Fibroblast of pulmonary artery (primary cell): ENCODE measurements around the gene SLC9A8.

Experiments used
- DNase-seq: peaks from one replicate; pipeline ENCODE4 v3.0.0-alpha.2; 2010; ENCODE audit warnings: low read depth
- H3K4me3 ChIP-seq: replicated peaks from 2 replicates; pipeline ENCODE4 v1.5.1; 2011; ENCODE audit warnings: low read depth, mild to moderate bottlenecking, control low read depth, low read length, moderate library complexity
- CTCF ChIP-seq: IDR thresholded peaks from 2 replicates; pipeline ENCODE4 v1.5.1; 2011; ENCODE audit warnings: mild to moderate bottlenecking, control low read depth, low read length, inconsistent platforms; ENCODE audit errors: missing control alignments

The SLC9A8 gene

GRCh38 chr20:49843139-49843538 is 30.5 kb downstream of the SLC9A8 start:
- DNase-seq, result no peak
- H3K4me3 ChIP-seq, result no peak overlapping the region
- TF ChIP-seq CTCF, result no peak

DNA sequence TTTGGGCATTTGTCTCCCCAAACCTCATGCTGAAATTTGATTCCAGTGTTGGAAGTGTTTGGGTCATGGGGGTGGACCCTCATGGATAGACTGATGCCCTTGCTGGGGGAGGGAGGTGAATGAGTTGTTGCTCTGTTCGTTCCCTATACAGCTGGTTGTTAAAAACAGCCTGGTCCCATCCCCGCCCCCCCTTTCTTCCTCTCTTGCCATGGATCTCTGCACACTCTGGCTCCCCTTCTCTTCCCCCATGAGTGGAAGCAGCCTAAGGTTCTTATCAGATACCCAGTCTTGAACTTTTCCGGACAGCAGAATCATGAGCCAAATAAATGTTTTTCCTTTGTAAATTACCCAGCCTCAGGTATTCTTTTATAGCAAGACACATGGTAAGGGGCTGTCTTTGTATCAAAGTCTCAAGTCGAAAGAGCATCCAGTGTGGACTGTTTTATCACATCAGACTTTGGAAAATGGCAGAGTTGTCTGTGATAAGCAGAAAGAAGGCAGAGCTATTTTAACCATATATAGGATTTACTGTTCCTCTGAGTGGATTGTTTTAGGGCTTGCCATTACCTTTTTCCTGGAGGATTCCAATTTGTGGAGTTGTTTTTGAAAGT is 31.2 kb downstream of the SLC9A8 start:
- no peak for DNase-seq
- TF ChIP-seq CTCF, result no peak
- H3K4me3 ChIP-seq, result no peak overlapping the region

- DNase-seq, result no peak
- no peak for TF ChIP-seq CTCF
Observed at GRCh38 chr20:49845060-49845459, 32.4 kb downstream of the SLC9A8 start.

GRCh38 chr20:49846206-49846807 is 33.7 kb downstream of the SLC9A8 start:
- DNase-seq, result peak; percentile 78
- peak; percentile 61 for TF ChIP-seq CTCF

More at GRCh38 chr20:49845060-49845459, 32.4 kb downstream of the SLC9A8 start:
- H3K4me3 ChIP-seq, result no peak overlapping the region

DNA sequence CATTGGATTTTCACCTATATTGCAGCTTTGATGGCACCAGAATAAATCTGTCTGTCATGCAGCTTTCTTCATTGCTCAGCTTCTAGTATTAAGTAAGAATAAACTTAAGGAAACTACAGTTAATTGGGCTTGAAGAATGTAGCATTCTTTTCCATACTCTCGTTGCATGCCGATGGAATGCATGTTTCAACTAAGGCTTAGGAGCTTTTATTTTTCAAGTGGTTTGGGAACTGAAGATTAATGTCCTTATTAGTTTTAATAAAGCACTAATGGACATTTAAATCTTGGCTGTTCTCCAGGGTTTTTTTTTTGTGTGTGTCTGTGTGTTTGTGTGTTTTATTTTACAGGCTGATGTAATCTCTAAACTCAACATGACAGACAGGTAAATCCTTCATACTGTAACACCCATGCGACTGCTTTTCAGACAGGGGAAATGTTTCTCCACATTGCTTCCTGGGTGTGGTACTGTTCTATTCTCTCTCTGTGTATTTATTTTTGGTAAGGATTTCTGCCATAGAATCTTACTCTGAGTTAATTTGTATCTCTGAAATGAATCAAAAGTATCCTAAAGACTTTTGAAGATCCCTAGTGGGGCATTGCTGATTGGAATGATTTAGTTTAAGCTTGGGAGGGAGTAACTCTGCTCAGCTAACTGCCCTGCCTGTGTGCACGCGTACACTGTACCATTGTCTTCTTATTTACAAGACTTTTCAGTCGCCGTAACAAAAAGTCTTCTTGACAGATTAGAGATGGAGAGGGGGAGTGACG is 38.0 kb downstream of the SLC9A8 start:
- DNase-seq, result no peak
- no peak for TF ChIP-seq CTCF
- H3K4me3 ChIP-seq, result no peak overlapping the region

More at GRCh38 chr20:49846206-49846807, 33.7 kb downstream of the SLC9A8 start:
- no peak overlapping the region for H3K4me3 ChIP-seq

DNA sequence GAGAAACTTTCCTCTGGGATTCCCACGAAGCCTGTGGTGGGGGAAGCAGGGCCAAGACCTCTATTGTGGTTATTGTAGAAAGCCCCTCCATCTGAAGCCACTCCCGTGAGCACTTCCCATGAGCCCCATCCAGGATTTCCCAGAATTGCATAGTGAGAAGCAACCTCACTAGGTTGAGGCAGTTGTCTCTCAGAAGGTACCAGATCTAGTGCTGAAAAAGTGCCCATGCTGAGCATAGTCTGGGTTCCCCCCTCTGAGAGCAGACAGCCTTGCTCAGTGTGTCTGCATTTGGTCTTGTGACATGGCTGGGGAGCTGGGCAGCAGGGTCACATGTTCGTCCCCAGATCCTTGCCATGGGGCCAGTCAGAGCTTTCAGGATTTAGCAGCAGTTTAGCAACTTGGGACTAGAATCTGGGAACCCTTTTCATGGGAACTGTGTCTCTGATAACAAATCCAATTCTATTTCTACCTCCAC is 38.6 kb downstream of the SLC9A8 start:
- TF ChIP-seq CTCF, result no peak
- H3K4me3 ChIP-seq, result no peak overlapping the region
- no peak for DNase-seq
